GM13977 (cell line): ENCODE data around the gene NR2E1.

Experiments used
- DNase-seq: peaks from one replicate; pipeline ENCODE4 v3.0.0; 2012; ENCODE audit warnings: low spot score
- CTCF ChIP-seq: IDR thresholded peaks from 2 replicates; pipeline ENCODE4 v1.5.1; 2012; ENCODE audit warnings: mild to moderate bottlenecking, control low read depth; ENCODE audit not compliant: insufficient read depth; ENCODE audit errors: extremely low read depth, missing control alignments
- in situ Hi-C: fragments of 300-500 bp; cut with MboI; formaldehyde crosslinking; loops from one replicate; pipeline ENCODE4 v1.12.0; 2022; ENCODE audit warnings: low sequenced_read_pairs, low pct_unique_long_range_greater_than_20kb, mixed read lengths, inconsistent platforms; ENCODE audit not compliant: unreplicated experiment

Gene NR2E1

GRCh38 chr6:108222064-108222463, 56.2 kb downstream of the NR2E1 start:
- DNase-seq, result no peak
- in situ Hi-C loops, result no loop called here
- TF ChIP-seq CTCF, result no peak

- no peak for TF ChIP-seq CTCF
- in situ Hi-C loops, result no loop called here
- no peak for DNase-seq
These were observed 56.7 kb downstream of the NR2E1 start for GRCh38 chr6:108222504-108222903.

- TF ChIP-seq CTCF, result no peak
- in situ Hi-C loops, result no loop called here
- DNase-seq, result no peak
These were observed 61.5 kb downstream of the NR2E1 start for GRCh38 chr6:108227290-108227689.

GRCh38 chr6:108228416-108228815, 62.6 kb downstream of the NR2E1 start:
- in situ Hi-C loops, result no loop called here
- no peak for DNase-seq
- no peak for TF ChIP-seq CTCF

- DNase-seq, result no peak
- no peak for TF ChIP-seq CTCF
- in situ Hi-C loops, result no loop called here
These were observed 69.3 kb downstream of the NR2E1 start for GRCh38 chr6:108235127-108235526.

GRCh38 chr6:108236791-108237190, 71.0 kb downstream of the NR2E1 start:
- TF ChIP-seq CTCF, result no peak
- DNase-seq, result no peak

GRCh38 chr6:108238322-108238721, 72.5 kb downstream of the NR2E1 start:
- TF ChIP-seq CTCF, result no peak
- in situ Hi-C loops, result no loop called here
- no peak for DNase-seq

More at GRCh38 chr6:108236791-108237190, 71.0 kb downstream of the NR2E1 start:
- in situ Hi-C loops, result no loop called here
